NCI-H2196 treated with DMSO at 0.1 percent for 48 hours (cell line): ENCODE data around the gene PRSS2.
"Not testable (repeated sequence)": the region's sequence is repeated elsewhere in the genome, so short reads cannot be mapped to it uniquely, and the experiment has no call there.

Experiments used
- DNase-seq: peaks from one replicate; lab custom pipeline; 2025; ENCODE audit not compliant: unreplicated experiment; lab: John Stamatoyannopoulos, UW

Gene PRSS2

DNA sequence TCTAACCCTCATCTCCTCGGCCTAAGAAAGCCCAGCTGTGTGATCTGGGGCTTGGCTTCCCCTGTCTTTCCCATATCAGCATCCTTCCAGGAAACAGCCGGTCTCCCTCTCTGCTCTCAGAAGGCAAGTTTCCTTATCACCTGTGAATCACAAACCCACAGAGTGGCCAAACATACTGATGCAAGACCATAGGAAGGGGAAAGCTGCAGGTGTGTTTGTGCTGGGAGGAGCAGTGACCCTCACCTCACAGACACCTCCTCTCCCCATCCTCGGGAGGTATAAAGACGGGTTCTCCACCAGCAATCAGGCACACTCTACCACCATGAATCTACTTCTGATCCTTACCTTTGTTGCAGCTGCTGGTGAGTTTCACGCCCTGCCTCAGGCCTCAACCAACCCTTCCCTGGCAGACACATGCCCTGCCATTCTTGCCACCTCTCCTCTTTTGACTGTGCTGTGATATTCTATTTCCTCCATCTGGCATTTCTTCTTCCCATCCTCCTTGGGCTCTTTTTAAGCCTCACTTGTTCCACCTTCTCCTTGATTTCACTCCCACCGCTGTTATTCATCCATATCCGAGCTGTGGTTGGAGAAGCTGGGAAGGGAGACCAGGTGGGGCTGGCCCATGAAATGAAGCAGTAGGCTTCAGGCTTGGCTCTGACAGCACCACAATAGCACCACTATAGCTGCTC lies at the start of gene PRSS2:
TSS of gene PRSS2 (plus strand) at position 310 of the 692 bp plus-strand sequence. CDS start at position 323, 13 bp downstream.
- no peak for DNase-seq

DNA sequence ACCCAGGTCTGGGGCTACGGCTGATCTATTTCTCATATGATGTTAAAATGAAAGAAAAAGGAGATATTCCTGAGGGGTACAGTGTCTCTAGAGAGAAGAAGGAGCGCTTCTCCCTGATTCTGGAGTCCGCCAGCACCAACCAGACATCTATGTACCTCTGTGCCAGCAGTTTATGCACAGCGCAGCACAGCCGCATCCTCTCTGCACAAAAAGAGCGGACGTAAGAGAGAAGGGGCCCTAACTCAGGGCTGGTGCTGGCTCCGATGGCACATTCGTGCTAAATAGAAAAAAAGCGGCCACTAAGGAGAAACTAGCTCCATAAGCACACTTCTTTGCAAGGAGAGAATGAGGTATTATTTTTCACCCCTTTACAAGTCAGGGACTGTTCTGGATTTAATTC lies 49.8 kb upstream of the PRSS2 start:
- no peak for DNase-seq

DNA sequence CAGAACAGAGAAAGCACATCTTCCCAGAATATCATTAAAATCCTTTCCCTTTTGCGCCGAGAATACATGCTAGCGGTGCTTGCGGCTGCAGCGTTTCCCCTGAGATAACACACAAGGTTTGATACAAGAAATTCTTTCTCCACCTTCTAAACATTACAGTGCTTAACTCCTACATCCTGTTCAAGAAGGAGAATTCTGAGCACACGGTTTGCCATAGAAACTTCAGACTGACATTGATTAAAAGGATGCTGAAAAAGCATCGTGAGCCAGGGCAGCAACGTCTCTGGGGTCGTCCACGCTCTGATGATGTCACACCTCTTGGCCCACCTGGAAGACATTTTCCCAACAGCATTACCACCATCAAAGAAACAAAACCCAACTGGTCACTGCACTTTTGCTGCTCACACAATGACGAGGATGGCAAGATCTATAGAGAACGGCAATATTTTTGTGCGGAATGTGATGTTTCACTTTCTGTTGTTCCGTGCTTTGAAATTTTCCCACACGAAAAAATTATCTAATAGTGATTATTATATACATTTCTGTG lies 48.4 kb upstream of the PRSS2 start:
- DNase-seq = no peak

- DNase-seq = no peak
Measured at GRCh38 chr7:142733271-142733670, 37.5 kb upstream of the PRSS2 start.

GRCh38 chr7:142739923-142740492 lies 30.8 kb upstream of the PRSS2 start:
- no peak for DNase-seq

- no peak for DNase-seq
Measured at GRCh38 chr7:142740786-142741185, 30.0 kb upstream of the PRSS2 start.

GRCh38 chr7:142741932-142742331 lies 28.8 kb upstream of the PRSS2 start:
- DNase-seq = not testable (repeated sequence)

DNA sequence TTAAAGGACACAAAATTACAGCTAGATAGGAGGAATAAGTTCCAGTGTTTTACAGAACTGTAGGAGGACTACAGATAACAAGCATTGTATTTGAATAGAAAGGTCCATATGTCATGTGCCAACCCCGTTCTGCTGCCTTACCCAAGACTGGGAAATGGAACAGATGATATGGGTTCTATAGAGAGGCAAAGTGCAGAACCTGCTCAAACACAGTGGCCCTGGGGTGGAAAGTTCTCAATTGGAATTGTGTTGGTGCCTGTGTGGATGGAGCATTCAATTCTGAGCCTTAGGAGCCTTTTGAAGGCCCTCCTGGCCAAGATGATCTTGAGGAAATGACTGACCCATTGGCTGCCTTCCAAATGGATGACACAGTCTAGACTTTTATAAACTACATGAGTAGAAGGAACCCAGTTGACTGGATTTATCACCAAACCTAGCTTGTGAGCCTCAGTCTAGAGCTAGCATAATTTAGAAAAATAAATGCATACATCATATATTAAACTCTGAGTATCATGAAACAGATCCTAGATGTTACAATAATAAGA lies 25.6 kb upstream of the PRSS2 start:
- DNase-seq = no peak

DNA sequence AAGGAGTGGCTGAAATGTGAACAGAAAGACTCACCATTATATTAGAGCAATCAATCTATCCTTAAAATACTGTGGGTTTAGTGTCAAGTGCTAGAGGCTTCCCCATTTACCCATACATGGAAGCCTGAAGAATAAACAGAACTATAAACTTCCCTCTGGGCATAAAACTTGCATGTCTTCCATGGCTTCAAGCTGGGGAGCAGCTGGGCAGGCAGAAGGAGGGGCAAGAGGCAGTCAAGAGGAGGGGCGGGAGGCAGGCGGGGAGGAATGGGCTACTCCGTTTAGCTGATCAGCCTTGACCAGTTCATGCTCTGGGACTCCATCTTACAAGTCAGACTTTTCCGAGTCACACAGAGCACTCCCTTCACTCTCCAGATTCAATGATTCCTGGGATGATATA lies 25.0 kb upstream of the PRSS2 start:
- no peak for DNase-seq

GRCh38 chr7:142746264-142746663 lies 24.5 kb upstream of the PRSS2 start:
- no peak for DNase-seq

- DNase-seq = not testable (repeated sequence)
Measured at GRCh38 chr7:142748410-142748809, 22.4 kb upstream of the PRSS2 start.

DNA sequence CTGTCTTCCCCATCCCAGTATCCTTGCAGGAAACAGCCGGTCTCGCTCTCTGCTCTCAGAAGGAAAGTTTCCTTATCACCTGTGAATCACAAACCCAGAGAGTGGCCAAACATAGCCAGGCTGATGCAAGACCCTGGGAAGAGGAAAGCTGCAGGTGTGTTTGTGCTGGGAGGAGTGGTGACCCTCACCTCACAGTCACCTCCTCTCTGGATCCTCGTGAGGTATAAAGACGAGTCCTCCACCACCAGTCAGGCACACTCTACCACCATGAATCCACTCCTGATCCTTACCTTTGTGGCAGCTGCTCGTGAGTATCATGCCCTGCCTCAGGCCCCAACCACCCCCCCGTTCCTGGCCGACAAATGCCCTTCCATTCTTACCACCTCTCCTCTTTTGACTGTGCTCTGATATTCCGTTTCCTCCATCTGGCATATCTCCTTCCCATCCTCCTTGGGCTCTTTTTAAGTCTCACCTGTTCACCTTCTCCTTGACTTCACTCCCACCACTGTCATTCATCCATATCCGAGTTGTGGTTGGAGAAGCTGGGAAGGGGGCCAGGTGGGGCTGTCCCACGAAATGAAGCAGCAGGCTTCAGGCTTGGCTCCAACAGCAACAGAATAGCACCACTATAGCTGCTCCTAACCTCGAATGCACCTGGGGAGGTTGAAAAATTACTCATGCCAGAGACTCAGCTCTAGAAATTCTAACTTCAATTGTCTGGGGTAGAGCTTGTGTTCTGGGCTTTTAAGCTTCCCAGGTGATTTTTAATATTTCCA lies 21.4 kb upstream of the PRSS2 start, which contains the start of gene PRSS1:
TSS of gene PRSS1 (plus strand) at position 255 of the 776 bp plus-strand sequence. CDS start at position 268, 13 bp downstream.
- no peak for DNase-seq

DNA sequence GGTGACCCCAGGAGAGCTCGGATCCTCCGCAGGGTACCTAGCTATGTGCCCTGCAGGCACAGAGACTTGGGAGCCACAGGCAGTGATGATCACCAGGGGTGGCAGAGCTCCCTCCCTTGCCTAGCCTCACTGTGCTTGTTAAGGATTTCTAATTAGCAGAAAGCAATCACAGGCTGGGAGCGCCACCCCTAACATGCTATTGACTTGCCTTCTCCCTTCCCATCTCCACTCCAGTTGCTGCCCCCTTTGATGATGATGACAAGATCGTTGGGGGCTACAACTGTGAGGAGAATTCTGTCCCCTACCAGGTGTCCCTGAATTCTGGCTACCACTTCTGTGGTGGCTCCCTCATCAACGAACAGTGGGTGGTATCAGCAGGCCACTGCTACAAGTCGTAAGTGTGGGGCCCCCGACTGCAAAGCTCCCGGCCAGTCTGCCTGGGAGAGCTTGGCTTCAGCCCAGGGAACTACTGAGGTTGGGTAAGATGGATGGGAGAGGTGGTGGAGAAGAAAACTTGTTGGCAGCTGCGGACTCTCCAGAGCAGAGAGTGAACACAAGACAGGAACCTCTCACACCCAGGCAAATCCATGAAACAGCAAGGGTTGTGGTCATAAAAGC lies 20.3 kb upstream of the PRSS2 start:
- DNase-seq = no peak

- DNase-seq = not testable (repeated sequence)
Measured at GRCh38 chr7:142751526-142752175, 19.1 kb upstream of the PRSS2 start.

DNA sequence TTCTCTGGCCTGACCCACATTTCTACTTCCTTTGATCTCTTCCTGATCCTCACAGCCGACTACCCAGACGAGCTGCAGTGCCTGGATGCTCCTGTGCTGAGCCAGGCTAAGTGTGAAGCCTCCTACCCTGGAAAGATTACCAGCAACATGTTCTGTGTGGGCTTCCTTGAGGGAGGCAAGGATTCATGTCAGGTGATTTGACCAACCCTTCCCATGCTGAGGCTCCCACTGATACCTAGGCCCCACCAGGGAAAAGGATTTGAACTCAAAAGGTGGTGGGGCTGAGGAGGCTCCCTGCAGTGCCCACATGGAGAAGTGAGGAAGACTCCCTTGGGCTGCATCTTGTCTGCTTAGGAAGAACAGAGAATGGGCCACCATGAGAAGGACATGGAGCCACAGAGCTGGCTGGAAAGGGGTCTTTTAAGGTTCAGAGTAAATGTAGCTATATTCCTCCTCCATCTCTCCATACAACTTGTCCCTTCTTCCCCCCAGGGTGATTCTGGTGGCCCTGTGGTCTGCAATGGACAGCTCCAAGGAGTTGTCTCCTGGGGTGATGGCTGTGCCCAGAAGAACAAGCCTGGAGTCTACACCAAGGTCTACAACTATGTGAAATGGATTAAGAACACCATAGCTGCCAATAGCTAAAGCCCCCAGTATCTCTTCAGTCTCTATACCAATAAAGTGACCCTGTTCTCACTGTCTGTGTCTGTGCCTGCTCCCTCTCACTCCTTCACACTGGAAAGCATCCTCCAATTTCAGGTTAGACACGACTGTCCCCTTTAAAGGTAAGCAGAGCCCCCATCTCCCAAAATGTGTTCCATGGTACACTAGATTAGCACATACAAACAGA lies 18.2 kb upstream of the PRSS2 start:
- DNase-seq = no peak

DNA sequence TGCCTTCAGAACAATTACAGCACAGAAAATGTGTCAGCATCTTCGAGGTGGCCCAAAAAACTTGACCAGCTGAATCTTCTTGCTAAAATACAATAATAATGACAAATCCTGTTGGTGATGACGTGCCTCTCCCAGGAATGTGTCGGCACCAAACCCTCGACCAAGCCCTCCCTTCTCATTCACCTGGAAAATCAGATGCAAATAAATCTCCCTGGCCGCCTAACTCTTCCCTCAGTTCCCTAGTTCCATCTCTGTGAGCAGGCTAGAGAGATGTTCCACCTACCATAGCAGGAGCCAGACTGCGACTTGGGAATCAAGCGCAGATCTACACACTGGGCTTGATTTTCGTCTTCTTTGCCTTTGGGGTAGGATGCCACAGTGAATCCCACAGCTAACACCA lies 17.4 kb upstream of the PRSS2 start:
- no peak for DNase-seq

DNA sequence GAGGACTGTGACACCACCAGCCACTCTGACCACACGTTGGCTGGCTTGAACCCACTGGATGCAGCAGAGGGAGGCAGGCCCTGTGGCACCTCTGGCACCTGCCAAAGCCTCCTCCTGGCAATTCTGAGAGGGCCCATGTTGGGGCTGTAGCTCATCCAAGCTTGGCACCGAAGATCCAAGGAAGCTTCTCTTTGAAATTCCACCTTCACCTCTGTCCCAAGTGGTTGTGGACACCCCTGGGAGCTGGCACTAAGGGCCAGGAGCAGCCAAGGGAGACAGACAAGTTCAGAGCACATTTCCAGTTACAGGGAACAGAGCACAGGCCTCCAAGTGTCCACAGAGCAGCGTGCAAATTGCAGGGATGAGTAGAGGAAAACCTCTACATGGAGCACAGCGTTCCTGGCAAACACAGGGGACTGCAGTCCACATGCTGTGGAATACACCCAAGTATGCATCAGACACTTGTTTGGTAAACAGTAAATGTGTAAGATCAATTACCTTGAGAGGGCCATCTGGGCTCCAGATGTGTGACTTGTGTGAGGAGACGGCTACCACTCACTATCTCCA lies 16.8 kb upstream of the PRSS2 start:
- not testable (repeated sequence) for DNase-seq

GRCh38 chr7:142754681-142755575 lies 15.8 kb upstream of the PRSS2 start:
- no peak for DNase-seq
